NCI-H146 (cell line): ENCODE data around the gene BCAS1.
"Not testable (repeated sequence)": the region's sequence is repeated elsewhere in the genome, so short reads cannot be mapped to it uniquely, and the experiment has no call there.

Experiments
- DNase-seq: peaks from one replicate; lab custom pipeline; 2025; lab: John Stamatoyannopoulos, UW

BCAS1 gene

DNA sequence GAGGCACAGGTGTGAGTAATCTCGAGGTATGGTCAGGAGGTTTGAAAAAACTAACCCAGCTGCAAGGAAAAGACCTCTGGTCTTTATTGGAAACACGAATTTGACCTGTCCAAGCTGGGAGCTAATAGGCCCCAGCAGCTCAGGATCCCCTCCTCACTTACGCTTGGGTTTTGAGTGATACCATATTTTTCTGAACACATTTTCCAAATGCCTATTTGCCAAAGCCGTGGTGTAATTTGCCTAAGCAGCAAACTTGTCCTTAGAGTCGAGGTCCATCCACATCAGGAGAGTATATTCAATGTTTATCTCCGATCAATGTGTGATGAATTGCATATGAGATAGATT, 128.0 kb downstream of the BCAS1 start:
- no peak for DNase-seq

DNA sequence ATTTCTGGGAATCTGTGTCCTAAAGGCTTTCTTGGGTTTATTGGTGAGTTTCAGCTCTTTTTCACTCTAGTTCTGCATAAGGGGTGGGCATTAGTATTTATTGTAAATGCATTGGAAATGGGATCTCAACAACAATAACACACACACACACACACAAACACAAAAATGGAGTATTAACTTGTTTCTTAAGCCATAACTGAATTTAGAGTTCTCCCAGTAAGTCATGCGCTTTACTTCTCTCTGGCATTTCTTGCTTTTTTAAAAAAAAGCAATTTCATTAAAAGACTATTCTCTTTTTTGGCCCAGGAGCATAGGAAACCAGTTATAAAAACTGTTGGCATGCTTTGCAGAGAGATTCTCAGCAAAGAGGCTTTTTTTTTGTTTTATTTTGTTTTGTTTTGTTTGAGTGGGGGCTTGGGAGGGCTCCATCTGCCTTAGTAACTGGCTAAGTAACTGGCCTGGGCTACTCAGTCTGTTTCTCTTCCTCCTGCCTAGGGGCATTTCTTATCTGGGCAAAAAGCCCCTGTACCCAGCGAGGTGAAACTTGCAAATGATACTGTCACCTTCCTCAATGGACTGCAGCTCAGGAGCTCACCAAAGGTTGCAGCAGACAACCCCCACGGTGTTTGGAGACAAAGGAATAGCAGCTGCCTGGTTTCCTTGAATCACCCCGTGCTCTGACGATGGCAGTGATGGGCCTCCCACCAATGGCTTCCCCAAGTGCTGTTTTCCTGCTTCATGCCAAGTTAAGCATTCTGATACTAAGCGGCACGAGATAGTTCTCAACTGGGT, 128.5 kb downstream of the BCAS1 start:
- DNase-seq, result no peak

DNA sequence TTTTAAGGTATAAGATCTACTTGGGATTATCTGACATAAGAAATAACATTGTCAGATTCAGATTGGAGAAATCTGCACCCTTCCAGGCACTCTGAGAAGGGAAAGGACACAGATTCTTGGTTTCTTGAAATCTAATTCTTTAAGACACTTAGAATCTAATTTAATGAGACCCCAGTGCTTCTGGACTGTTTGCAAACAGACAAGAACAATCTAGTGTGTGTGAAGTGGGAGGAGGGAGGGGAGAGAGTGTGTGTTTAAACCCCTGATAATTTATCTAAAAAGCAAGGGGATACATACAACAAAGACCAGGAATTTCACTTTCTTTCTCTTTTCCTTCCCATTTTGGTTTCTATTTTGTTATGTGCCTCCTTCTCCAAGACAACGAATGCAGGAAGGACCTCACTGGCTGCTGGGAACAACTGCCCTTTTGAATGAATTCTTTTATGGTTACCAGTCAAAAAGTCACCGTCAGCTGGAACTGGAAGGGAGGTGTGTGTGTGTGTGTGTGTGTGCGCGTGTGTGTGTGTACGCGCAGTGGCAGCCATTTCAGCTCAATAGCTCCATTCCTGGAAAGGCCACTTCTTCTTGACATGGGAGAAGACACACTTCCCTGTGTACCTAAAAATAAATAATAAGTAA, 129.4 kb downstream of the BCAS1 start:
- DNase-seq, result no peak

DNA sequence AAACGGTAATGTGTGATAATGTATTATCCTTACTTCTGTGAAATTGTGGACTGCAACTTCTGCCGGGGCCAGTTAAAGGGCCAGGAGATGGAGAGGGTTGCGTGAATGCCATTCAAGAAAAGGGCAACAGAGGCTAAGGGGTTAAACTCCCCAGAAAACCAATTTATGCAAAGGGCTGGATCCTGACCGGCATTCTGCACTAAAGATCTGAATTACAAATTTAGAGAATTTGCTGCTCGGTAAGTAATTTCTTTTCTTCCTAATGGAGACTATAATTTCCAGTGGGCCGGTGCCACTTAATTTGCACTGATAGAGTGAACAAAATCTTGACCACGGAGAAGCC, 130.1 kb downstream of the BCAS1 start:
- no peak for DNase-seq

DNA sequence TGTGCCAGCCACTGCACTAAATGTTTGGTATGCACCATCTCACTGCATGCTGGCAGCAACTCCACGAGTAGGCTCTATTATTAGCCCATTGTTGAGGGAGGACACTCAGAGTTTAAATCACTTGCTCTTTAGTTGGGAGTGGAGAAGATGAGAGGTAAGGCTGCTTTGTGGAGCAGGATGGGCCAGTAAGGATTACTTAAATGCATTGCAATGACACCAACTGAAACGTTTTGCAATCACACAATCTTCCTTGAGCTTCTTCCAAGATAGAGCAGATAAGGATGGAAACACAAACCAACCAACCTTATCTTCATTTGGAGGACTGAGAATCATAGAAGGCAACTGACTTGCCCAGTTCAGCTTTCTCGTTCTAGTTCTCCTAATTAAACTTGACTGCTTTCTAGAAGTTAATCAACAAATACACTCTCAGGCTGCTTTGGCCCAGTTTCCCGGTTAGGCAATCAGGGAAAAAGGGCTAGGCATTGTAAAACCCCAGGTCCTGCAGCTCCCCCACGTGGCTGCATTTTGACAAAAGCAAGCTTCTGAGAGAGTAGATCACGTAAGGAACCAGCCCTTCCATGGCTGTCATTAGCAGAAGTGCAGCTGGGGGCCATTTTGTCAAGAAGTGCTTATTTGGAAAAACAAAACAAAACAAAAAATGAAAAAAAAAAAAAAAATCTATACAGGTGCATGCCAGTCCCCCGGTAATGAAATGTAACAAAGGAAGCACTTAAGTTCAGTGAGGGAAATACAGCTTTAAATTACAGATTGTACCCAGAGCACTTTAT, 130.6 kb downstream of the BCAS1 start:
- DNase-seq, result no peak

DNA sequence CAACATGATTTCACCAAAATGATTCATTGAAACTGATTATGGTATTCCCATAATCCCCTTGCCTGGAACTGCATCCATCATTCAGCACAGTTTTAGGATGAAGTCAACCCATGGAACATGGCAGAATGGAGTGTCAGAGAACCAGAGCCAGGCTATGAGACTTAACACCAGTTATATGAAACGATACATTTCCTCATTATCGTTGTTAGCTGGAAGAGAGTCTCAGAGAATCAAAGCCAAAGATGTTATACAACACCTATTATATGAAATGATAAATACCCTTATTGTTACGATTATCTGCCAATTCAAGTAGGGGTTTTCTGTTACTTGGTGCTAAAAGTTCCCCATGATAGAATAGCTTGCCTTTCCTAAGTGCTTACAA, 131.2 kb downstream of the BCAS1 start:
- no peak for DNase-seq

DNA sequence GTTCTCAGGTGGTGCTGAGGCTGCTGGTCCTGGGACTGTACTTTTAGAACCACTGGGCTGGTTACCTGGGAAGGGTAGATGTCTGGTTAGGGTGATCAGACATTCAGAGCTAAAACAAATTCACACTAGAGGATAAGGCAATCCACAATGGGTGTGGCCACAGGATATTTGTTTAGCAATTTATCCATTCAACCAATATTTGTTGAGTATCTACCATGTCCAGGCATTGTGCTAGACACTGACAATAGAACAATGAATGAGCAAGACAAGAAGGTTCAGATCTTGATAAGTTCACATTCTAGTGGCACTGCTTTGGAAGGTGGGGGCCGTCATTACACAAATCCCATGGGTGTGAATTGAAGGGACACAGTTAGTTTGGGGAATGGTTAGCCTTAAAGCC, 131.7 kb downstream of the BCAS1 start:
- no peak for DNase-seq

DNA sequence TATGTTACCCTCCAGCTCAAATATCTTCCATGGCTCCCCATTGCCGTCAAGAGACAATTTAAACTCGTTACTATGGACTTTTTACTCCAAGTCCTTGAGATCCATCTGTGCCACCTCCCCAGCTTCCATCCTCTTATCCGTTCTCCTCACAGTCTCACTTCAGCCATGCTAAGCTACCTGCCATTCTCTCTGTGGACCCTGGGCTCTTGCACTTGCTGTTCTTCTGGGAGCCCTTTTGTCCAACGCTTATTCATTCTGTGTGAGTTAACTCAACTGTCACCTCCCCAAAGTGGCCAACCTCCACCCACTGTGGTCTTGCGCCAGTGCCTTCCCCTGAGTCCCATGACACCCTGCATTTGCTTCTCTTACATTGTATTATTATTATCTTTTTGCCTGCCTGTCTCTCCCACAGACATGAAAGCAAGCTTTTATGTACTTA, 132.4 kb downstream of the BCAS1 start:
- DNase-seq, result no peak

DNA sequence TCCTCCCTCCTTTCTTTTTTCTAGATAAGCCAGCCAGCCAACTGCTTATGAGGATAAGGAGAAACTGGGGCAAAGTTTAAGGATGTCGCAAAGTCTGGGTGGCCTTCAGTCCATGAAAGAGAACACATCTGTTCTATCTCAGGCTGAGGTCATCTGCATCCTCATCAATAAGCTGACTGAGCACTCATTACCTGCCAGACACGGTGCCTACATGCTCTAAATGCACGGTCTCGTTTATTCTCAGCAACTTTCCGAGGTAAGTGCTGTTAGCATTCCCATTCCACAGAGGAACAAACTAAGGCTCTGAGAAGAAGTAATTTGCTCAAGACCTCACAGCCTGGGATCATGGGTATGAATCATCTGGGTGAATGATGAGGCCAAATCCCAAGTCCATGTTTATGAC, 133.1 kb downstream of the BCAS1 start:
- DNase-seq, result no peak

DNA sequence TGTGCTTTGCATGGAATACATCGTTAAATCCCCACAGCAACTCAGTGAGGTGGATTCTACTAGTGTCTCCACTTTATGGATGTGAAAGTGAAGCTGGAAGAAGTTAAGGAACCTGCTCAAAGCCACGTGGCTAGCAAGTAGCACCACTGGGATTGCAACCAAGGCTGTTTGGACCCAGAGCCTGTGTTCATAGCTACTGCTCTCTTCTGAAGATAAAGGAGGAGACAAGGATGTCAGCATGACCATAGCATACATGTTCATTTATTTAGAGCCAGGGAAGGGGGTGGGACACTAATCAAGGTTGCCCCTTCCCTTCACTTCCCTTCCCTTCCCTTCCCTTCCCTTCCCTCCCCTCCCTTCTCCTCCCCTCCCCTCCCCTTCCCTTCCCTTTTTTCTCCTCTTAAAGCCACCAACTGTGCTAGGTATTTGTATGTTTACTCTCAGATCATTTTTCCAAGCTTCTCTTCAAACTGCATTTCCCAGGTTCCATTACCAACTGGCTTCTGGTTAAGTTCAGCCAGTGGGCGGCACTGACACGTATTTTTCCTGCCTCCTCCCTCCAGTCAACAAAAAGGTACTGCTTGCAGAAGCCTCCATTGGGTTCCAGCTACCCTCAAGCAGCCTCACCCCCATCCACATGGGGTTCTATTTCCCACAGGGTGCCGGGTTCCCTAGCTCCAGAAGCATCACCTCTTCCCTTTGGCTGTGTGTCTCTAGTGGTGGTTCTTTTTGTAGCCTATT, 134.9 kb downstream of the BCAS1 start:
- DNase-seq, result no peak

DNA sequence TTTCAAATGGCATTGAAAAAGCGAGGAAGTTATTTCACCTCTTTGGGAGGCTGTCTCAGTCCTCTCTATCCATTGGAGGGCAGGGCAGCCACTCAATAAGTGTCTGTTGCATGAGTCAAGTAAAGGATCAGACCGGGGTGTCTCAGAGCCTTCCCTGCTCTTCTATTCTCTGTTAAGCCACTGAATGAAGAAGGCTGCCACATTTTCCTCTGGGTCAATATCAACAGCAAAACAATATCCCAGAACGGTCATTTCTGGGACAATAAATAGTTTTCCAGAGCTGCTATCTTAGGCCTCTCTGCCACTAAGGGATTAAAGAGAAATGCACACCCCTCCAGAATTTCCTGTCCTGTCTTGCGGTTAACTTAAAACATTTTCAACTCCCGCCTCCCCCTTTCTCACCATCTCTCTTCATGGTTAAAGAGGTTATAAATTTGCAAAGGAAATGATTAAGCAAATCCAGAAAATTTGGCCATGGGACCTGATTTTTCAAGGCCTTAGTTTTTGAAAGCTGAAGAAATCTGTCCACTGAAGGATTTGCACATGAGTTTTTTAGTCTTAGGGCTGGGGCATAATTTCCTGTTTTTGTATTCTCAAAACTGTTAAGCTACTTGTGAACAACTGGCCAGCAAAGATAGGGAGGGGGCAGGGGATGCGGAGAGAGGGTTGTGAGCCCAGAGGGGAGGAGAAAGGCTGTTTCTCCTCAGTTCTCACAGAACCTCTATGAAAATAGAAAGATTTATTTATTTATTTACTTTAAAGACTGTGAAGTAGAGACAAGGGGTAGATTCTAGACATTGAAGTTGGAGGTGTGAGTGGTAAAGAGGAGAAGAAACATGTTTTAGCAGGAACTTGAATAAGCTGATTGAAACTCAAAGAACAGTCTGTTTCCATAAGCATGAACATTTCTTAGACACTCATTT, 135.7 kb downstream of the BCAS1 start:
- no peak for DNase-seq

DNA sequence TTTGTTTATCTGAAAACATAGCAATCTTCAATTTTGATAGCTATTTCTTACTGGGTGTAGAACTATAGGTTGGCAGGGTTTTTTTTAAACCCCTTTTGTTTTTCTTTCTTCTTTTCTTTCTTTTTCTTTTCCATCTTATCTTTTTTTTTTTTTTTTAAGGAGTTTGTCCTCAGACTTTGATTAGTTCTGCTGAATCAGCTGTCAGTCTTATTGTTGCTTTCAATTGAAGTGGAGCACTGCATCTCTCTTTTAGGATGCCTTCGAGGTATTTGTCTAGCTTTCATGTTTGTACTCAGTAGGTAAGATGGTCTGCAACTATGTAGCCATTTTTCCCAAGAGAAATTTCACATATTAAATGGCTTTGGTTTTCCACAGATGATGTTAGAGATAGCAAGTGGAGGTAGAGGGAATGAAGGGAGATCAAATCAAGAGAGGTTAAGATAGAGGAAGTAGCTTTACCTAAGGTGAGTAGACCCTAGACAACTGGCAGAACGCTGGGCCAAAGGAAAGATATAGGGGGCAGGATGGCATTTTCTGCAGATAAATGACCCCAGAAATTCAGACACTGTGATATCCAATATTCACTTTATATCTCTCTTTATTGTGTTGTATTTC, 137.1 kb downstream of the BCAS1 start:
- DNase-seq, result no peak

DNA sequence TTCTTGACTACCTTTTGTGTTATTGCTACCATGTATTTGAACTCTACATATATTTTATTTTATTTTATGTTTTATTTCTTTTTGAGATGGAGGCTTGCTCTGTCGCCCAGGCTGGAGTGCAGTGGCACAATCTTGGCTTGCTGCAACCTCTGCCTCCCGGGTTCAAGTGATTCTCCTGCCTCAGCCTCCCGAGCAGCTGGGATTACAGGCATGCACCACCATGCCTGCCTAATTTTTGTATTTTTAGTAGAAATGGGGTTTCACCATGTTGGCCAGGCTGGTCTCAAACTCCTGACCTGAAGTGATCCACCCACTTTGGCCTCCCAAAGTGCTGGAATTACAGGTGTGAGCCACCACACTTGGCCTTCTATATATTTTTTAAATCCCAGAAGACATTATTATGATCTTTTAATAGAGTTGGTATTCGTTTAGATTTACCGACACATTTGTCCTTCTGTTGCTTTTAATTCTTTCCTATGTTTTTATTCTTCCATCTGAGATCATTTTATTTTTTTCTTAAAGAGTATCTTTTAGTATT, 137.7 kb downstream of the BCAS1 start:
- DNase-seq, result not testable (repeated sequence)

DNA sequence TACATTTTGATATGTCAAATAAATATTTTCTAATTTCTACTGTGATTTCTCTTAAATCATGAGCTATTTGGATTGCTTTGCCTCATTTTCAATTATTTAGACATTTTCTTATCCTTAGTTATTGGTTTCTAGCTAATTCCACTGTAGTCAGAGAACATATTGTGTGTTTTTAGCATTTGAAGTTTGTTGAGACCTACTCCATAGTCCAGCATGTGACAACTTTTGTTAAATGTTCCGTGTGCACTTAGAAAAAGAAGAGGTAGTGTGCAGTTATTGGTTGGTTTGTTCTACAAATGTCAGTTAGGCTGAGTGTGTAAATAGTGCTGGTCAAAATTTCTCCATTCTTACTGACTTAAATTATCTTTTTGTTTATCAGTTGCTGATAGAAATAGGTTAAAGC, 138.8 kb downstream of the BCAS1 start:
- DNase-seq, result no peak

DNA sequence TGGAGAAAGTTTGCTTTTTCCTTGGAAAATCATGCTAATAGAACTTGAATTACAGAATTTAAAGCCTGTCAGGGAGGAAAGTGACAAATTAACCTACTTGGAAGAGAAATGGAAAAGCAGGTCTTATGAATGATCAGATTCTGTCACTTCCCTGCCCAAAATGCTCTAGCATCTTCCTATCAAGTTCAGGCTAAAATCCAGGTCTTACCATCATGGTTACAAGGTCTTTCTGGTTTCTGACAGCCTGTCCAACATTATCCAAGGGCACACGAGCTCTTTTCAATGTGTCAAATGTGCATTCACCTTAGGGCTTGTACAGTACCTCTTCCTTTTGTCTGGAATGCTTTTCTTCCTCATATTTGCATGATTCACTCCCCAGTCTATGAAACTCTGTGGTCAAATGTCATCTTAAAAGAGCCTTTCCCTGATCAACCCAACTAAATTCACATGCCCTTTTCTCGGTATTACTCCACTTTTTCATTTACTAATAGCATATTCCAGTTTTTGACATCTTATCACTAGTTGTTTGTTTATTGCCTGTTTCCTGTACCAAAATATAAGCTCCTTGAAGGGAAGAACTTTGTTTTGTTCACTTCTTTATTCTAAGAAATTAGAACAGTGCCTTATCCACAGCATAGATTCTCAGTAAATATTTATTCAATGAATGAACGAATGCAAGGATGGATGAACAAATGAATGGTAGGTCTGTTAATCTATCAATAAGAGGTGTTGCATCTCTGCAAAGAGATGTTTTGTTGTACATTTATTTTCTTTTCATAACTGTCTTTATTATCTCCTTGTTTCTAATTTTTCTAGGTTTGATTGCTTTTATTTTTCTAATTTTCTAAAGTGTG, 139.5 kb downstream of the BCAS1 start:
- DNase-seq, result no peak

DNA sequence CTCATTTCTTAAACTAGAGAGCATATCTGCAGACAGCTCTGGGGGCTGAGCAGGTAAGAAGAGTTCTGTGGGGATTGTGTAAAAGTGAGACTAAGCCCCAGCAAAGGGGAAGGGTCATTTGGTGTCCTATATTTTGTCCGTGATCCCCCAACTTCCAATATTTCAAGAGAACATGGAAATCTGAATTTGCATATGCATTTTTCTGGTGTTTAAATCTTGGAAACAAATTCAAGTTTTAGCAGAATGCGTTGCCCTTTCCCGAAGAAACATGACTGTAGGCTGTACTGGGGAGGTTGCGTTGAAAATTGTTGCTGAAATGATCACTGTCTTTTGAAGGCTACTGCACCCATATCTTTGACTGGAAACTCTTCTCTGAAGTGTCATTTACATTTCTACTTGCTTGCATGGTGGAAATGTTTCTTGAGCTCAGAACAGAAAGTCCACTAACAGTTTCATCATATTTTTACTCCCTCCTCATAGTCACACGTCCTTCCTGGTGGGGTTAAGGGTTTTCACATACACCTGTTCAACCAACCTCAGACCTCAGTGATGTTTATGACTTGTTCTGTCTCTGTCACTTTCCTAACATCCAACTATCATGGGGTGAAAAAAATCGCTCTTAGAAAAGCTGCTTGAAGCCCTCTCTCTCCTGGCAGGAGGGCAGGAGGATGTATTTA, 140.3 kb downstream of the BCAS1 start:
- DNase-seq, result no peak

DNA sequence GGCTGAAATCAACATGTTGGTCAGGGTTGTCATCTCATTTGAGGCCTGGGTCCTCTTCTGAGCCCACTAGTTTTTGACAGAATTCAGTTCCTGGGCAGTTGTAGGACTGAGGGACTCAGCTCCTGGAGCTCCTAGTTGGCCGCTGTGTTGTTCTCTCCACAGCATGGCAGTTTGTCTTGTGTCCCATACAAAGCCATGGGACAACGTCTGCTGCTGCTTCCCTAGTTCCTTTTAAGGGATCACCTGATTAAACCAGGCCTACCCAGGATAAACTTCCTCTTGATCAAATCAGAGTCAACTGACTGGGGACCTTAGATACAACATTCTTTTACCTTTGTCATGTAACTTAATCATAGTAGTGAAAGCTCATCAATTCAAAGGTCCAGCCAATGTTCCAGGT, 141.0 kb downstream of the BCAS1 start:
- no peak for DNase-seq

DNA sequence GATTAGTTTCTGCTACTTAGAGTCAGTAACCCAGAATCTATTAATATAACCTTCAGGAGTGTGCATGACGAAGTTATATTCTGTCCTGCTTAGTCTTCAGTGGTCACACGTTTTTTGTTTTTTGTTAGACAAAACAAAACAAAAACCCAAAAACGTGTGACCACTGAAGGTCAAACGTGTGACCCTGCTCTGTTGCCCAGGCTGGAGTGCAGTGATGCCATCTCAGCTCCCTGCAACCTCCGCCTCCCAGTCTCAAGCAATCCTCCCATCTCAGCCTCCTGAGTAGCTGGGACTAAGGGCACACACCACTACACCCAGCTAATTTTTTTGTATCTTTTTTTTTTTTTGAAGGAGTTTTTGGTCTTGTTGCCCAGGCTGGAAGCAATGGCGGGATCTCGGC, 142.4 kb downstream of the BCAS1 start:
- no peak for DNase-seq

DNA sequence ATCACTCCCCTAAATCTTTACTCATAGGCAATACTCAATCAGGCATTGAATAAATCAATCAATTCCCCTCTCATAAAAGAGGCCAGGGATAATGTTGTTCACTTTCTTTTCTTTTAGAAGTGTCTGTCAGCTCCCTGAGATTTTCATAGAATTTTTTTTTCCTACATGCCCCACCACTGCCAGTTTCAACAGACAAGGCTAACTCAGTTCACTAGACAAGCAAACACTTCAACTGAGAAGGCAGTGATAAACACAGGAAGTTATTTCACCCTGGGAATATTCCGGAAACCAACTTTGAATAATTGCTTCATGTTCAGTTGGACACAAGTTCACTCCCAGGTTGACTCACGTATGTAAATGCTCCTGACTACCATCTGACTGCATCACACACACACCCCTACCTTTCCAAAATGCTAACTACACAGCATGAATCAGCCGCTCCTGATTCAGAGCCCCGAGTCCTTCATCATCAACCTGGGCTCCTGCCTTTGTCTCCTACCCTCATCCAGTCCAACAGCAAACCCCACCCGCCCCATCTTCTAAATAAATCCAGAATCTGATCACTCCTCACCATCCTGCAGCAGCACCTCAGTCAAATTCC, 143.9 kb downstream of the BCAS1 start:
- DNase-seq, result no peak
